Kidney glomerular epithelial cell (primary cell): ENCODE results near the gene IGSF22.

Source experiments
- DNase-seq: peaks from one replicate; lab custom pipeline; 2025; lab: John Stamatoyannopoulos, UW

The IGSF22 gene

DNA sequence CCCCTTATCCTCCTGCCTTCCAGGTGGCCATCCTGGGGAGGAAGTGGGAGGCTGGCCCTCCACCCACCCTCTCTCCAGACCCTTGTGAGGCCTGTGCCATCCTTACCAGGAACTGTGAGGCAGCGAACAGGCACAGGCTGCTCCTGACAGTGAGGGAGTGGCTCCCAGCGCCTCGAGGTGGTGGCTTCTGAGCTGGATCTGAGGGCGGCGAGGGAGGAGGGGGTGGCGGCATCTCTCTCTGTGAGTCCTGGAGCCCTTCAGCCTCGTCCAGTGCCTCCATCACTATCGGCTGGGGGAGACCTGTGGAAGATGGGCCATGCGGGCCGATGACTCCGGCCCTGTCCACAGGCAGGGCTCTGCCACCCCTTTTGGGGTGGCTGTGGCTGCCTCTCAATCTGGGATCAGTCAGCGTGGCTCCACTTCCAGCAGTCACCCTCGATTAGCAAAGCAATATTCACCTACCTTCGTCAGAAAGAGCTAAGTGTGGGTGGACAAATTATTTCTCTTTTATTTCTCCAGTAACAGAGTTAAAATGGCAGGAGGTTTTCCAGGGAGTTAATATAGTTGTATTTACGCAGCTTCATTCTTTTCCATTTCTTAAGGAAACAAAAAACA lies 18.0 kb upstream of the IGSF22 start:
- no peak for DNase-seq

DNA sequence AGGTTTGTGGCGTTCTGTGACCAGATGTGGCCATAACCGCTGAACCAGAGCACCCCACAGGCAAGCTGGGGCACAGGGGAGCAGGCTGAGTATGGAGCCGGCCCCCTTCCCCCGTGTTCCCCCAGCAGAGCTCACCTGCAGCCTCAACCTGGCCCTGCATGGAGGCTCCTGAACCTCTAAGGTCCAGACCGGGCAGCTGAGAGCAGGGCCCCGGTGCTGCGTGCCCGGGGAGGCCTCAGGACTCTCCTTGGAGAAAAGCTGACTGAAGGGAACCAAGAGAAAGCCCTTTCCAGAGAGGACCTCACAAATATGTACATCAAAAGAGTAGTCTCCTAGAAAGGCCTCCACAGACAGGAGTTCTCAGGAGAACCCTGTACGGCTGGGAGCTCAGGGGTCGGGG lies 17.4 kb upstream of the IGSF22 start:
- DNase-seq: no peak

DNA sequence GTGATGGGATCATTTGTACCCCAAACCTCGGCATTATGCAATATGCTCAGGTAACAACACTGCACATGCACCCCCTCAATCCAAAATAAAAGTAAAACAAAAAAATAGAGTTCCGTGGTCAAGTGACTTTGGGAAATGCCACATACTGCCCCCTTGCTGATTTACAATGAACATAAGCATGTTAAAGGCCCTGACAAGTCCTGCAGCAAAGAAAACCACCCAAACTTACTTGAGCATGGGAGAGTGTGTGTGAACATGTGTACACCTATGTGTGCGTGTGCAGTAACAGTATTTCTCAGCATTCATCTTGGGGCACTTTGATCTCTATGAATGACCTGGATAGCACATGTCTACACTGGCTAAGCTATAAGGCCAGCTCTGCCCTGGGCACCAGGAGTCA lies 15.8 kb upstream of the IGSF22 start:
- DNase-seq: no peak

DNA sequence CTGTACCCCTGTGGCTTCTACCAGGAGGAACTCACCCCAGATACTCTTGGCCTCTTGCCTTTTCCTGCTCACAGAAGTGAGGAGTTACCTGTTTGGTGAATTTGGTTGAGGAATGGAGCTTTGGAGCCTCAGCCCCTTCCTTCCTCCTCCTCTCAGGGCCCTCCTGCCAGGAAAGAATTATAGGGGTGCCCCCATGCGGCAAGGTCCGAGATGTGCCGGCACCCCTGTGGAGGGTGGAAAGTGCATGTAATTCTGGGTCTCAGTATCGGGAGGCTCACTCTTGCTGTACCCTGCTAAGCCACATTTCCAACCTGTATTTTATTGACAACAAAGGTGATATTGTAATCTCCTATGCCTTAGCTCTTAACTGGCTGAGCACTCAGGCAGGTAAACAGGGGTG lies 13.7 kb upstream of the IGSF22 start:
- no peak for DNase-seq

DNA sequence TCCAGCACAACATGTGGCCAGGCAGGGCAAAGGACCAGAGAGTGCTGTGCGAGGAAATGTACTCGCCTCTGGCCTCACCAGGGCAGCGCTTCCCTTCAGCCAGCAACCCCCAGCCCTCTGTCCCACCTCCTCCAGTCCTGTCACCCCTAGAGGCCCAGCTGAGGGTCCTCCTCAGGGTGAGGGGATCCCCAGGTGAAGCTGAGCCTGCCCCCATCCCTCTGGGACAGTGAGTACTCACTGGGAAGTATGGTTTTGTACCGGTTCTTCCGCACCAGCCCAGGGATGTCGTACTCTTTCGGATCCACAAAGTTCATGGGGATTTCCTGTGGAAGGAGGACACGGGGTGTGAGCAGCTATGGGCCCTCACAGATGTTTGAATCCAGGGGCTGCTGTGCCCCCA lies 11.7 kb upstream of the IGSF22 start:
- no peak for DNase-seq

DNA sequence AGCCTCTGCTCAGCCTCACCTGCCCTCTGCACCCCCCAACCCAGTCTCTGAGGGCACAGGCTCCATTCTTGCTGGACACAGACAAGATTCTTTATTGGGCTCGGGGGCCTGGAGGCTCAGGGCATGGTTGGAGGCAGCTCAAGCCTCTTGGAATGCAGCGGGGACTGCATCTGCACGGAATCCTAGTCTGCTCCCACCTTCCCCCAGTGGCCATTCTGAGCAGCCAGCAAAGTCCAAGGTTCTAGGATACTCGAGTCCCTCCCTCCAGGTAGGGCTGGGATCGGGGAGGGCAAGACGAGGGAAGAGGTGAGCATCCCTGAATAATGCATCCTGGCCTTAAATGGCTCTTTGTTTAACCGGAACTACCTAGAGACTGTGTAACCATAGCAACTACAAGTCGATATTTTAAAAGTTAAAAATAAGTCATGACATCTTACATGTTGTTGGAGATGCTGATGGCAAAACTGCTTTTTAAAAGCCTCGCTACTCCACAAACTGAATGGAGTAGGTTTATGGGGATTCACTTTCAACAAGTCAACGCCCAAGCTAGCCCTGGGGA lies 10.7 kb upstream of the IGSF22 start:
- DNase-seq: no peak

DNA sequence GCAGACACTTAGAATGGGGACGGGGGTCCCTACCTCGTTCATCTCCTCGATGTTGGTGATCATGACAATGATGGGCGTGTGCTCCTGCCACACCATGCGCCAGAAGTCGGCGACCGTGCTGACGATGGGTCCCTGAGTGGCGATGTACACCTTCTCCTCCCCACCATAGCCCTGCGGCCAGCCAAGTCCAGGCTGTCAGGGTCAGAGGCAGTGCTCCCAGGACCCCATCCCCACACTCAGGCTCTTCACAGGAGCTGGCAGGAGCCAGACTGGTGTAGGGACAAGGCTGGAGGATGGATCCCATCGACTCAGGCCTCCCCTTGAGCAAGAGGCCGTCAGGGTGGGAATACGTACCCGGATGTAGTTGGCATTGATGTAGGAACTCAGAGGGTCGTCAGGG lies 7.2 kb upstream of the IGSF22 start:
- no peak for DNase-seq

DNA sequence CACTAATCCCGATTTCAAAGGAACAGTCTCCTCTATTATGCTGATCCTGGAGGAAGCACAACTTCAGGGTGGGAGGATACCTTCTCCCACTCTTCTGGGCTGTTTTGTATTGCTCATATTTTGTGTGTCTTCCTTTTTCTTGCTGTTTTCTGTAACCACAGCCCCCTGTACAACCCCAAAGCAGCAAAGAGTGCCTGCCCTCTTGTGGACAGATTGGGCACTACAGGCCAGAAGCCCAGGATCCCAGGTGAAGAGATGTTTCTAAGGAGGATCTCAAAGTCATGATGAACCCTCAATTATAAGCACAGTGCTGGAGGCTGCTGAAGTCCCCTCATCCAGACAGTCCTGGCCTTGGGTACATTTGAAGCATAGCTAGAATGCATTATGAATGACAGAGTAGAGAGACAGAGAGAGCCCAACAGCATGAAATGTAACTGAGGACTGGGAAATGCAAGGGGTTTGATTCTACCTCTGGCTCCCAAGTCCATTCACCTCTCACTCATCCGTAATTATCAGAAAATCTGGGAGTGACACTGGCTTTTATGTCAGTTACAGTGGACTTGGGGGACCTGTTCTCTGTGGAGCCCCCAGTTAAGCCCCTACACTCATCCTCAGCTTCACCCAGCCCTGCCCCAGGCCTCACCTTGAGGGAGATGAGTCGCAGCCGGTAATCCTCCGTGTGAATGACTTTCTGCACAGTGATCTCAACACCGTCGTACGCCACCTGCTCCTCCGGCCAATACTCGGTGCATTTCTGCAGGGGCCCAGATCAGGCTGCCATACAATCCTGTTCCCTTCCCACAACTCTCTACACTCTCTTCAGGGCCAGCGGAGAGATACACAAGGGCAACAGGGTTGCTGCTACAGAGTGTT lies 6.2 kb upstream of the IGSF22 start:
- DNase-seq: peak; percentile 35

DNA sequence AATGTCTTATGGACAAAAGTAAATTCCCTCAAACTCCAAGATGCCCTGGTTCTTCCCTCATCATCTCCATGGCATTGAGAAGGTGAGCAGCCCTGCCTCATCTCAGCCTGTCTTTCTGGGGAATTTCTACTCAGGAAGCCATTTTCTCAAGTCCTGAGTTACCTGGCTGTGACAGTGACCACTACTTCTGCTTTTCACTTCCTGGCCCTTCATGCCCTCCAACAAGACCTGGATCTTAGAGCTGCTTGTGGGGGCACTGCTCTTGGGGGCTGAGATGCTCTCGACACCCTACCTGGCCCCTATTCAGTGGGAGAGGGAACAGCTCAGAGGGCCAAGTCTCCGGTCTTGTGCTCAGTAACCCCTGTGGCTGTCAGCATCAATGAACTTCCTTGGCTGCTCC lies 5.5 kb upstream of the IGSF22 start:
- no peak for DNase-seq

DNA sequence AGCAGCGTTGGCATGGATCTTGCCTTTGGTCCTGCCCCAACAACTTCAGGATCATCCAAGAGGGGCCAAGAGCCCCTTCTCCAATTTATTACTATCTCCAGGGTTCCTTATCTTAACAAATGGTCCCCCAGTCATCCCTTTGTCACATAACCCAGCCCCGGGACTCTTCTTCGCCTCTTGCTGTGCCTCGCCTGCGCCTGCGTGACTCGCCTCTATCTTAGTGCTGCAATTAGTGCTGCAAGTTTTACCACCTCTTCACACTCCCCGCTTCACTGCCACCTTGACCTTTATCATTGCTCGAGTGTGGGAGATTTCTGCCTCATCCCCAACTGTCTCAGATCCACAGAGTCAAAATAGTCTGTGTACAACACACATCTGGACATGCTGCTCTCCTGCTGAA lies 4.0 kb upstream of the IGSF22 start:
- no peak for DNase-seq

DNA sequence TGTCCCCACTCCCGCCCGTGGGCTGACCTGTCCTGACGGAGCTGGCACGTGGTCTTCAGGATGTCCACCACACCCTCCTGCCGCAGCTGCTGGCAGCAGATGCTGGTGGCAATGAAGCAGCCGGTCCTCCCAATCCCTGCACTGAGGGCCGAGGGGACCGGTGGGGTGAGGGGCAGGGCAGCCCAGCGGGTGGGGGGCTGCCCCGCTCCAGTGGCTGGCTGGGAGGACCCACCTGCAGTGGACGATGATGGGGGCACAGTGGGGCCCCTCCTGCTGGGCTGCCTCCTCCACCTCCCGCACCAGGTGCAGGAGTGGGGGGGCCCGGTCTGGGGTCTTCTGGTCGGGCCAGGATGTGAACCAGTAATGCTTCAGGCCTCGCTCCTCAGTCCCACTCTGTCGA lies 3.4 kb upstream of the IGSF22 start:
- DNase-seq: no peak

DNA sequence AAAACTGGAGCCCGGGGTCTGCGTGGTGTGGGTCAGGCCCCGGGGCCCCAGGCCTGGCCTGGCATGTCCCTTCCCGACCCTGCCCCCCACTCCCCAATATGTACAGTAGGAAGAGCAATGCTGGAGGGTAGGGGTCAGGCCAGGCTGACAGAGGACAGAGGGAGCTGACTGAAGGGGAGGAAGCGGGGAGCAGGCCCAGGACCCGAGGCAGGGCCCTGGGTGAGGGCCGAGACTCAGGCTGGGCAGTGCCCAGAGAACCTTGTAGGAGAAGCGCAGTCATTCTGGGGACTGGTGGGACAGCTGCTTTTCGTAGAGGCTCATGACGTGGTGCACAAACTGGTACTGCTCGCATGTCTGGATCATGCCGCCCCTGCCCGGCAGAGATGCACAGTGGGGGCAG lies 2.7 kb upstream of the IGSF22 start:
- DNase-seq: no peak

DNA sequence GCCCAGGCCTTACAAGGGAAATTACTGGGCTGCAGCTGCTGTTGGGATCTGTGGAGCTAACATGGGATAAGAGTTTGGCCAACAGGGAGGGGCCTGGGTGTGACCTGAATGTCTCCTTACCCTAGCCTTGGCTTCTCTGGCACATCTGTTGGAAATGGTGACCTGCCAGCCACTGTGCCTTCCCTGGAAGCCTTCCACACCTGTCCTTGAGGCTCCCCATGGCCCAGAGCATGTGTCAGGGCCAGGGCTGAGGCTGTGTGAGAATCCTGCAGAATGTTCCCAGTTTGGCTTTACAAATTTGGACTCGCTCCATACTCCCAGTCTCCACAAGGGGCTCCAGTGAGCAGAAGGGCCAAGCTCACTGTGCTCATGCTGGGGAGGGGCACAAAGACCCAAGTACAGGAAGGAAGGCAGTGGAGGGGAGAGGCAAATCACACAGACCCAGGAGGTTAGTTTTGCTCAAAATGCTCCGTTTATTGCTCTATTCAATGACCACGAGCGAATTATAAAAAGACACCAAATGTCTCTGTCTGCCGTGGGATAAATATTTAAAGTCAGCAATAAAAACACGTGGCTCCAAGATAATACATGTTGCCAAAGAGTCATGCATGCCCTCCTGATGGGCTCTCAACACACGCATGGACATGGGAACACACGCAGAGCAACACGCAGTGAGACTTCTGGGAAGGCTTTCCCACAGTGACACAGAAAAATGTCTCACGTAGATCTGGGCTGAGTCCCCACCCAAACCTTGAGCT lies 1.7 kb upstream of the IGSF22 start:
- DNase-seq: no peak

DNA sequence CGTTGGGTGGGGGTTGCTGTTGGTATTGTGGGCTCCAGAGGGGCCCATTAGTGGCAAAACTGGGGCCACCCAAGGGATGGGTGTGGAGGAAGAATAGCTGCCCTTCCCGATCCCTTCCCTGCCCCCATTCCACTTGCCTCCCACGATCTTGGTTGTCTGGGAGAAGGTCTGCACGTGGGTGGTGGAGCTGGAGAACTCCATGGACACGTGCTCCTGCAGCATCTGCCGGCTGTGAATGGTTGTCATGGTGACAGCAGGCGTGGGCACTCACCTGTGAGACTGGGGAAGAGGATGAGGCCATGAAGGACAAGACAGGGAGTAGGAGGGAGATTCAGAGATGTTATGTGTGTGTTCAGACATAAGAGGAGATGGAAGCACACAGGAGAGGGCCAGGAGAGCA lies 2.0 kb downstream of the IGSF22 start:
- DNase-seq: no peak

DNA sequence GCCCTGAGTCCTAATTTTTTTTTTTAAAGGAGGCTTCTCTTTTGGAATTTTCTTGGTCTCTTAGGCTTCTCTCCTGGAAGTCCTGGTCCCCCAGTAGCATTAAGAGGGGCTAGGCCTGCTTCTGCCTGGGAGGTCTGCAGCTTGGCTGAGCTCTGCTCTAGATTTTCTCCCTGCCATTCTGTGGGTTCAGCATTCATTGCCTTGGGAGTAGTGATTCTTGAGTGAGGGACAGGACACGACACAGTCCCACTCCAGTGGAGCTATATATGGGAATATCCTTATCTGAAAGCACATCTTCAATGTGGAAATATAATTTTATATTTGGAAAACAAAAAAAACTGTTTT lies 3.7 kb downstream of the IGSF22 start:
- DNase-seq: no peak

DNA sequence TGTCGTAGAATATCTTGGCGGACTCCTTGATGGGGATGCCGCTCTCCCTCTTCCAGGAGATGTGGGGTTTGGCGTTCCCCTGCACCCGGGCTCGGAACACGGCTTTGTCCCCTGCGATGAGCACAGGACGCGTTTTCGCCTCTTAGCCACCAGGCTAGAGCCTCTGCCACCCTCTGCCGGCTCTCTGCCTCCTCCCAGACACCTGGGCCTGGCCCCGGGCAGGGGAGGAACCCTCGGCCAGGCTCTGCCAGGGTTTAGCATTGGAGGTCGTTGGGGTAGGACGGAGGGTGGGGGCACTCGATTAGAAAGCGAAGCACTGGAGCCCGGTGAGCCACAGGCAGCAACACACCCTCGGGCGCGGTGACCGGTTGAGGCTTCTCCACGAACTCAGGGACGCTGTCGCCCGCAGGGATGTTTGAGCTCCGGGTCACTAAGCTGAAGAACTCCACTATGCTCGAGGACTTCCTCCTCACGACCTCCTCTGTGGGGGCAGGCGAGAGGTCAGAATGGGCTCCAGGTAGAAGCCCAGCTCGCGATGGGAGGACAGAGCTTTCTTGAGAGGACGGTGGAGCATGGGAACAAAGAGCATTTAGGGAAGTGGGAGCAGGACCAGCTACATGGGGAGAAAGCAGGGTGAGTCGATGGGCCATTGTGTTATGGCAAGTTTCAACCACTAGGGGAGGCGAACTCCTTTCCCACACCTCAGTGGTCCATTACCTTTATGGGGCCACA lies 4.3 kb downstream of the IGSF22 start:
- no peak for DNase-seq

DNA sequence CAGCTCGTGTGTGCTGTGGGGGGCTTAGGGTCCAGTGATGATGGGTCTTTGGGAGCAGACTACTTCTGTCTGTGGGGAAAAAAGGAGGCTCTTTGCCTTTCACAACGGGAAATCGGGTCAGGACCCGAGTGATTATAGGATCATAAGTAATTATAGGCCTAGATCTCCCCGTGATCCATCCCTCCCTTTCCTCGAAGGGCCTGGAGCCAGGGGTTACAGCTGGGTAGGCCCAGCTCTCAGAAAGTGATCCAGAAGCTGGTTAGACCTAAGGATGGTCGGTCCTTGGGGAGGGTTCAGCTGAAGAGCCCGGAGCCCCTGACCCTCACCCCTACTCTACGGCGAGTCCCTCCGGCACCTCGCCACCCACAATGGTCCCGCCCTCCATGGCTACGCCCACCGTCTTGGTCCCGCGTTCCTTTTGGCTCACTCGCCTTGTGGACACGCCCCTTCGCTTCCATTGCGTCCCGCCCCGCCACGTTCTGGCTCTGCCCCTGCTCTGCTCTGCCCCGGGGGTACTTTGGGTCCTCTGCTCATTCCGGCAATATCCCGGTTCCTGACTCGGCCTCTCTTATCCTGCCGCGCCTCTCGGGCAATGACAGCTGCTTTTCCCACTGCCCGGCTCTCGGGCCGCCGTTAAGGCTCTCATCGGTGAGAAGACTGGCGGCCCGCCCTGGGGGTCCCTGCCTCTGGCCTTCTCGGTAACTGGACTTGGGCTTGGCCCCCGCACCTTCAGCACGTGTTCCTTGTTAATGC lies 5.0 kb downstream of the IGSF22 start:
- peak; percentile 9 for DNase-seq

DNA sequence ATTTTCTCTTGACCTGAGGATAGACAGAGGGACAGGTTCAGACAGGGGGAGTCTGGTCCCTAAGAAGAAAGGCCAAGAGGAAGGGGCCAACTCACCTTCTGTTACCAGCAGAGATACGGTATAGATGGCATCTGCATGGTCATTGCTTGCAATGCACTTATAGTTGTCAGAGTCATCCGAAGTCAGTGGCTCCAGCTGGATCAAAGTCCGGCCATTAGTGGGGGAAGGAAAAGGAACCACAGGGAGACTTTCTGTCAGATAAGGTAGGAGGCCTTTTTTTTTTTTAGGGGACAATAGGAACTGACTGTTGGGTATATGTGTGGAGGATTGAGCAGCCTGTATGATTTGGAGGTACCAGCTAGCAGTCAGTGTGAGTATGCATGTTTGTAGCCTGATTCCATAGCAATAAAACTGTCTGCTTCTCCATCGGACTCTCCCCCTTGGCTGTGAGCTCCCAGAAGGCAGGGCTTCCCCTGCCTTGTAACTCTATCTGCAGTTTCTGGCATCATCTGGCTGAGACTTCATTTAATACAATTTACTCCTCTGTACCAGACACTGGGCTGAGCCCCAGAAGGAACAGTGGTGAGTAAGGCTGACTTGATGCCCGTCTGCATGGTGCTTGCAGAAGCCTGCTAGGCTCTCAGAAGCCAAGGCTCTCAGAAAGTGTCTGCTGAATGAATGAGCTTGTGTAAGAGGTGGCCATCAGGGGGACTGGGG lies 5.7 kb downstream of the IGSF22 start:
- no peak for DNase-seq

DNA sequence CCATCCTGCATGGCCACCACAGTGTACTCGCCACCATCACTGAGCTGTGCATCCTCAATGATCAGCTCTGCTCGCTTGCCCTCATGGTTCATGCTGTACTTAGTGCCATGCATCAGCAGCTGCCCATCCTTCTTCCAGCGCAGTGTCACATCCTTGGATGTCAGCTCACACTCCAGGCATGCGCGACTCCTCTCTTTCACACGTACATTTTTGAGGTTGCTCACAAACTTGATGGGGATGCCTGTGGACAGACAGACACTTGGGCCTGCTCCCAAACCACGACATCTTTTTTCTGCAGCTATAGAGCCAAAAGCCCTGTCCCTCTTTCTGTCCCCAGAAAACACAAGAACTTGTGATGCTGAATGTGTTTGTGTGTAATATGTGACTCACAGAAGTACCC lies 10.5 kb downstream of the IGSF22 start:
- DNase-seq: no peak

DNA sequence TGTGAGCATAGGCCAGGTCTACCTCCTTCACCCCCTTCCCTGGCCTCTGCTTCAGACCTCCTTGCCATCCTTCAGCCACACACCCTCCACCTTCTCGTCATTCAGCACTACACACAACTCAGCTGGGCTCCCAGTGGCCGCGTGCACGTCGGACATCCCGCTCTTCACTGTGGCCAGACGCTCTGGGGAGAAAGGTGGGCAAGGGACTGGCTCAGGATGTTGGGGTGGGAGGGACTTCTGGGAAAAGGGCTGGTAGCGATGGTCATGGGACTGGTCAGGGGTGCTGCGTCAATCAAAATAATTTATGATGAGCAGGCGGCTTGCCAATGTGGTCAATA lies 11.6 kb downstream of the IGSF22 start:
- DNase-seq: no peak
